ENCODE measurements around the gene NUDT13.

GRCh38 chr10:73167458-73167782, 57.2 kb downstream of the NUDT13 start:
- TF ChIP-seq CTCF (IDR thresholded peaks at IDR 0.05) (no peak), EZH2 (IDR thresholded peaks at IDR 0.05; ENCODE audit: borderline replicate concordance, insufficient read depth, low read depth, low read length, poor library complexity, severe bottlenecking) (no peak)

Measured in B cell (primary cell).